Loucy (cell line): ENCODE measurements around the gene ZNF688.
"Not testable (repeated sequence)": the region's sequence is repeated elsewhere in the genome, so short reads cannot be mapped to it uniquely, and the experiment has no call there.

Experiments used
- H2AFZ ChIP-seq: fragments of 200-600 bp; sonication (generic); 2 replicates; pipeline ENCODE4 v1.6.0; 2016; ENCODE audit warnings: antibody characterized with exemption, mild to moderate bottlenecking, low read length, moderate library complexity
- H3F3A ChIP-seq: fragments of 200-600 bp; 2 replicates; pipeline ENCODE4 v1.6.0; 2016; ENCODE audit warnings: antibody characterized with exemption, low read depth, mild to moderate bottlenecking
- H3K27me3 ChIP-seq: fragments of 200-600 bp; sonication (generic); 2 replicates; pipeline ENCODE4 v1.6.1; 2014; ENCODE audit warnings: low read length, mild to moderate bottlenecking; ENCODE audit not compliant: insufficient read depth, poor library complexity, severe bottlenecking
- H3K36me3 ChIP-seq: fragments of 200-600 bp; sonication (generic); 2 replicates; pipeline ENCODE4 v1.6.1; 2016; ENCODE audit warnings: low read length; ENCODE audit not compliant: insufficient read depth
- H3K4me1 ChIP-seq: fragments of 200-600 bp; sonication (generic); 2 replicates; pipeline ENCODE4 v1.5.1; 2014; ENCODE audit warnings: low read length, mild to moderate bottlenecking; ENCODE audit not compliant: insufficient read depth, poor library complexity, severe bottlenecking
- H3K4me2 ChIP-seq: fragments of 200-600 bp; sonication (generic); 2 replicates; pipeline ENCODE4 v1.6.0; 2014; ENCODE audit warnings: antibody characterized with exemption, low read length, low read depth, mild to moderate bottlenecking; ENCODE audit not compliant: poor library complexity, severe bottlenecking
- H3K4me3 ChIP-seq: fragments of 200-600 bp; sonication (generic); 2 replicates; pipeline ENCODE4 v1.5.1; 2014; ENCODE audit warnings: low read length, mild to moderate bottlenecking, mixed read lengths; ENCODE audit not compliant: poor library complexity, severe bottlenecking
- H3K79me2 ChIP-seq: fragments of 200-600 bp; sonication (generic); 2 replicates; pipeline ENCODE4 v1.6.1; 2014; ENCODE audit warnings: low read length; ENCODE audit not compliant: insufficient read depth
- H3K9ac ChIP-seq: fragments of 200-600 bp; sonication (generic); 2 replicates; pipeline ENCODE4 v1.6.0; 2014; ENCODE audit warnings: mild to moderate bottlenecking, low read depth, low read length, moderate library complexity; ENCODE audit not compliant: poor library complexity, severe bottlenecking
- H3K9me2 ChIP-seq: fragments of 200-600 bp; sonication (generic); replicated peaks from 2 replicates; pipeline ENCODE4 v1.6.1; 2016; ENCODE audit warnings: low read depth, low read length, mixed read lengths
- H3K9me3 ChIP-seq: fragments of 200-600 bp; sonication (generic); 2 replicates; pipeline ENCODE4 v1.6.1; 2014; ENCODE audit warnings: mild to moderate bottlenecking, antibody characterized with exemption, low read length, low read depth; ENCODE audit not compliant: insufficient read depth
- H4K20me1 ChIP-seq: fragments of 200-600 bp; sonication (generic); 2 replicates; pipeline ENCODE4 v1.6.0; 2014; ENCODE audit warnings: antibody characterized with exemption, low read length, mild to moderate bottlenecking; ENCODE audit not compliant: insufficient read depth, poor library complexity, severe bottlenecking
- CTCF ChIP-seq: fragments of 200-600 bp; sonication (generic); conservative IDR thresholded peaks from 2 replicates; pipeline ENCODE4 v1.5.1; 2014; ENCODE audit warnings: mild to moderate bottlenecking, antibody characterized with exemption, low read length
- EZH2phosphoT487 ChIP-seq: fragments of 200-600 bp; IDR thresholded peaks from 2 replicates; pipeline ENCODE4 v1.6.1; 2018; ENCODE audit warnings: antibody characterized with exemption, mild to moderate bottlenecking, moderate library complexity, borderline replicate concordance

Gene ZNF688

DNA sequence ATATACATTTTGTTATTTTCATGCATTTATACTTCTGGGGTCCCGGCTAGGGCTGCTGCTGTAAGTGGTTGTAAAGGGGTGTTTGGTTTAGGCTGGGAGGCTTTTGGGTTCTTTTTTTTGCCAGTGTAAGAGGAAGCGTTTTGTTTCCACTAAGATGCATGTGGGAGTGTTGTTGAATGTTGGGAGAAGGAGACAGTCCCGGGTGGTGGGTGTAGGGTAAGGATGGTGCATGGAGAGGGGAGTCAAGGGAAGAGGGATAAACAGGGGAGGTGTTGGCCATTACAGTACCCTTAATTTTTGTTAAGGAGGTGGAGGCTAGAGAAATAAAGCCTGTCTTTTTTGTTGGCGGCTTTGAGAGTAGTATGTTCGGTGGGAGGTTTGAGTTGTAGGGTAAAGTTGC, 28.4 kb downstream of the ZNF688 start:
- Histone ChIP-seq H3K9ac (no peak overlapping the region), H3K4me3 (no peak overlapping the region), H4K20me1 (no peaks in the 10 kb centered on the region), H3K79me2 (no peaks in the 10 kb centered on the region), H3K27me3 (no peaks in the 10 kb centered on the region), H3K9me3 (no peaks in the 10 kb centered on the region), H3K9me2 (no peaks in the 10 kb centered on the region), H3K4me2 (no peak overlapping the region), H3F3A (no peaks in the 10 kb centered on the region), H3K4me1 (no peaks in the 10 kb centered on the region), H2AFZ (no peak overlapping the region), H3K36me3 (no peaks in the 10 kb centered on the region)
- TF ChIP-seq CTCF: no peak
- no peak for TF ChIP-seq EZH2phosphoT487

DNA sequence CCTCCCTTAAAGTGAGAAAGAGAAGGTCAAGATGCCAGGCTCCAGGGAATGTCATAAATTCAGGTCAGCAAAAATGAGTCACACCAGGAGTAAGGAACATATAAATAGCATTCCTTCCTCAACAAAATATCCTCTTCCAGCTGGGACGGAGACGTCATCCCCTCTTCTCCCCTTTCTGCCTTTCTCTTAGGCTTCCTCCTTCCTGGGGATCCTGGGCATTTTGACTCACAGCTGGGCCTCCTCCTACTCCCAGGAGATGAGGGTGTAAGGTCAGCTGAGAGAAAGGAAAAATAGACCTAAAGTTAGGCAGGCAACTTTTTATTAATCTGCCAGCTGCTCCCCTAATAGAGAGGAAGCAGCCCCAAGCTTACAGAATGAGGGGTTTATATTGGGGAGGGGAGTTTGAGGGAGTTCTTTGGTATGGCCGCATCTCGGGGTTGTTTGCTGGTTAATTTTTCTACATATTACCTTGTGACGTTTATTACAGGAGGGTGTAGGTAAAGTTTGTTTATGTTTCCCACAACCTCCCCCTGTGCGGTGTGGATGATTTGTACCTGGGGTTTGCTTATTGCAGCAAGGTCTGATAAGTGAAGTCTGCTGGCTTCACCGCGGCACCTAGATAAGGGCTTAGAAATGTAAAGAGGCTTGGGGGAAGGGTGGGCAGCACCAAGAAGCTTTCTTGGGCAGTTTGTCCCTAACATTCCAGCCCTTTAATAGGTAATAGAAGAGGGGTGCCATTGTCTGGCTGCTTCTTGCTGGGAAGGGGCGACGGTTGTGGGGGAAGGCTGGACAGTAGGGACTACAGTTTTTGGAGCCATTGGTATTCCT, 29.8 kb downstream of the ZNF688 start:
- no peaks in the 10 kb centered on the region for H3K4me1 ChIP-seq
- no peak overlapping the region for H3K9ac ChIP-seq
- H3F3A ChIP-seq: no peaks in the 10 kb centered on the region
- no peaks in the 10 kb centered on the region for H3K36me3 ChIP-seq
- H2AFZ ChIP-seq: no peak overlapping the region
- TF ChIP-seq EZH2phosphoT487 (no peak), CTCF (no peak)
- H3K4me2 ChIP-seq: no peak overlapping the region
- no peaks in the 10 kb centered on the region for H4K20me1 ChIP-seq
- H3K27me3 ChIP-seq: no peaks in the 10 kb centered on the region
- H3K9me3 ChIP-seq: no peaks in the 10 kb centered on the region
- H3K4me3 ChIP-seq: no peak overlapping the region
- H3K79me2 ChIP-seq: peaks cover 7% of the 10 kb centered on the region; the same call in 1 of the 2 replicates
- H3K9me2 ChIP-seq: no peaks in the 10 kb centered on the region

DNA sequence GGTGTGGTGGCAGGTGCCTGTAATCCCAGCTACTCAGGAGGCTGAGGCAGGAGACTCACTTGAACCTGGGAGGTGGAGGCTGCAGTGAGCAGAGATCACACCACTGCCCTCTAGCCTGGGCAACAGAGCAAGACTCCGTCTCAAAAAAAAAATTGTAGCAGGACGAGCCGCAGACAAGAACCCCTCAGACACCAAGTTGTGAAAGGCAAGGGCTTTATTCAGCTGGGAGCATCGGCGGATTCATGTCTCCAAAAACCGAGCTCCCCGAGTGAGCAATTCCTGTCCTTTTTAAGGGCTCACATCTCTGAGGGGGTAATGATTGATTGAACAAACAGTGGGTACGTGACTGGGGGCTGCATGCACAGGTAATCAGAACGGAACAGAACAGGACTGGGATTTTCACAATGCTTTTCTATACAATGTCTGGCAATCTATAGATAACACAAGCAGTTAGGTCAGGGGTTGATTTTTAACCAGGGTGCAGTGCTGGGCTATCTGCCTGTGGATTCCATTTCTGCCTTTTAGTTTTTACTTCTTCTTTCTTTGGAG, 30.5 kb downstream of the ZNF688 start:
- H3K4me2 ChIP-seq: not testable (repeated sequence)

DNA sequence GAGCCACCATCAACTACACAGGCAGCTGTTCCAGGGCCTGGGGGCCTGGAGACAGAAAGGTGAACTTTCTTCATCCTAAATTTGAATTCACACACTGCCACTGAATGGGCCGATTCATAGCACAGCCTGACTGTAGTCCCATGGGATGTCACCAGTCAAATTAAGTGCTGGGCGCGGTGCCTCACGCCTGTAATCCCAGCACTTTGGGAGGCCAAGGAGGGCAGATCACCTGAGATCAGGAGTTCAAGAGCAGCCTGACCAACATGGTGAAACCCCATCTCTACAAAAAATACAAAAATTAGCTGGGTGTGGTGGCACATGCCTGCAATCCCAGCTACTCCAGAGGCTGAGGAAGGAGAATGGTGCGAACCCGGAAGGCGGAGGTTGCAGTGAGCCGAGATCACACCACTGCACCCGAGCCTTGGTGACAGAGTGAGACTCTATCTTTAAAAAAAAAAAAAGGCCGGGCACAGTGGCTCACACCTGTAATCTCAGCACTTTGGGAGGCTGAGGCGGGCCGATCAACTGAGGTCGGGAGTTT, 31.5 kb downstream of the ZNF688 start:
- not testable (repeated sequence) for H3K9me2 ChIP-seq, H3K36me3 ChIP-seq, H3K4me3 ChIP-seq, H3F3A ChIP-seq, H3K4me2 ChIP-seq, H3K9ac ChIP-seq, H2AFZ ChIP-seq, H3K27me3 ChIP-seq, H3K4me1 ChIP-seq, H4K20me1 ChIP-seq, H3K9me3 ChIP-seq
- peaks cover 24% of the 10 kb centered on the region for H3K79me2 ChIP-seq

More for the DNA sequence above, 30.5 kb downstream of the ZNF688 start:
- H3K27me3 ChIP-seq, H3K4me3 ChIP-seq, H3F3A ChIP-seq, H3K36me3 ChIP-seq, H4K20me1 ChIP-seq, H3K4me1 ChIP-seq, H3K9ac ChIP-seq, H3K9me3 ChIP-seq, H2AFZ ChIP-seq, H3K9me2 ChIP-seq: not testable (repeated sequence)
- H3K79me2 ChIP-seq: peaks cover 15% of the 10 kb centered on the region
